ENCODE measurements around the gene ZBTB7B.
A peak's percentile ranks its signal among the peaks of the same experiment; 100 is the strongest.

The ZBTB7B gene

DNA sequence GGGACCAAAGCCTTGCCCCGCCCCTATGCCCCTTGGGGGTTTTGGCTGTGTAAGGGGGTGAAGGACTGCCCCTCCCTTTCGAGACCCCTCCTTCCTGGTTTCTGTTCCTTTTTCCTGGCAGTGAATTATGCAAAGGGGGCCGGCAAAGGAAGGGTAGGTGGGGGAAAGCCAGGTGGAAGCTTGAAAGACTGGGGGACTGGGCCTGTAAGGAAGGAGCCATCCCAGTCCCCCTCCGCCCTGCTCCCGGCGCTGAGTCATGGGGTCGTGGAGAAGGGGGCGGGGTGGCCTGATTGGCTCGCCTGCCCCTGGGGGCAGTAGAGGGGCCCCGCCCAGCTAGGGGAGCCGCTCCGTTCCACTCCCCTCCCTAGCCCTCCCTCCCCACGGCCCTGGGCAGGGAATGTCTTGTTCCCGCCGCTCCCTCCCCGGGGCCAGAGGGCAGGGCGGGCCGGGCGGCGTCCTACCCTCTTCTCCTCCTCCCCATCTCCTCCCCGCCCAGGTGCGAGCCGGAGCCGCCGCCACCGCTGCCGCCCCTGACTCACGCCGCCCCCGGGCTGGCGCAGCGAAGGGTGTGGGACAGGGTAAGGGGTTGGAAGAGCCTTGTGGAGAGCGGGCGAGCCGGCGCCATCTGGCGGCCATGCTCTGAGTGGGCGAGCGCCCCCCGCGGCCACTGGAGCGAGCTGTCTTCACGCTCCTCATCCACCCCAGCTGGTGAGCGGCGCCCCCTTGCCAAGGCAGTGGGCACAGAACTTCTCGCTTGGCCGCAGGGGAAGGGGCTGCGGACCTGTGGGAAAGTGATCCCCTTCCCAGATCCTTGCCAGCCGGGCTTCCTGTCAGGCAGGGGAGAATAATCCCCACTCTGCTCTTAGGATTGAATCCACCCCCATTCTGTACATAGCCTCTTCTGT is 14.7 kb downstream of the ZBTB7B start (continued):
- TF ChIP-seq PRDM10 (tag by site-specific recombination; IDR thresholded peaks at IDR 0.05): peak; percentile 91
- 0 out of 2 replicates have a peak, but pooled peaks have one; percentile 21 for TF ChIP-seq ZNF792 (tag by site-specific recombination; IDR thresholded peaks at IDR 0.05)
- no peak for TF ChIP-seq ZNF214 (tag by site-specific recombination; IDR thresholded peaks at IDR 0.05; ENCODE audit: borderline replicate concordance)
- TF ChIP-seq ZBTB10 (tag by site-specific recombination; IDR thresholded peaks at IDR 0.05): peak; percentile 95
- TF ChIP-seq KLF10 (tag by site-specific recombination; IDR thresholded peaks at IDR 0.05): peak; percentile 75
- no peak for TF ChIP-seq ZNF223 (tag by site-specific recombination; IDR thresholded peaks at IDR 0.05)
- TF ChIP-seq, protein P1, sequence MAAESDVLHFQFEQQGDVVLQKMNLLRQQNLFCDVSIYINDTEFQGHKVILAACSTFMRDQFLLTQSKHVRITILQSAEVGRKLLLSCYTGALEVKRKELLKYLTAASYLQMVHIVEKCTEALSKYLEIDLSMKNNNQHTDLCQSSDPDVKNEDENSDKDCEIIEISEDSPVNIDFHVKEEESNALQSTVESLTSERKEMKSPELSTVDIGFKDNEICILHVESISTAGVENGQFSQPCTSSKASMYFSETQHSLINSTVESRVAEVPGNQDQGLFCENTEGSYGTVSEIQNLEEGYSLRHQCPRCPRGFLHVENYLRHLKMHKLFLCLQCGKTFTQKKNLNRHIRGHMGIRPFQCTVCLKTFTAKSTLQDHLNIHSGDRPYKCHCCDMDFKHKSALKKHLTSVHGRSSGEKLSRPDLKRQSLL (tag by site-specific recombination; IDR thresholded peaks at IDR 0.05): peak; percentile 18
- TF ChIP-seq, protein P2, sequence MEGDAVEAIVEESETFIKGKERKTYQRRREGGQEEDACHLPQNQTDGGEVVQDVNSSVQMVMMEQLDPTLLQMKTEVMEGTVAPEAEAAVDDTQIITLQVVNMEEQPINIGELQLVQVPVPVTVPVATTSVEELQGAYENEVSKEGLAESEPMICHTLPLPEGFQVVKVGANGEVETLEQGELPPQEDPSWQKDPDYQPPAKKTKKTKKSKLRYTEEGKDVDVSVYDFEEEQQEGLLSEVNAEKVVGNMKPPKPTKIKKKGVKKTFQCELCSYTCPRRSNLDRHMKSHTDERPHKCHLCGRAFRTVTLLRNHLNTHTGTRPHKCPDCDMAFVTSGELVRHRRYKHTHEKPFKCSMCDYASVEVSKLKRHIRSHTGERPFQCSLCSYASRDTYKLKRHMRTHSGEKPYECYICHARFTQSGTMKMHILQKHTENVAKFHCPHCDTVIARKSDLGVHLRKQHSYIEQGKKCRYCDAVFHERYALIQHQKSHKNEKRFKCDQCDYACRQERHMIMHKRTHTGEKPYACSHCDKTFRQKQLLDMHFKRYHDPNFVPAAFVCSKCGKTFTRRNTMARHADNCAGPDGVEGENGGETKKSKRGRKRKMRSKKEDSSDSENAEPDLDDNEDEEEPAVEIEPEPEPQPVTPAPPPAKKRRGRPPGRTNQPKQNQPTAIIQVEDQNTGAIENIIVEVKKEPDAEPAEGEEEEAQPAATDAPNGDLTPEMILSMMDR (tag by site-specific recombination; IDR thresholded peaks at IDR 0.05): peak; percentile 100
- peak; percentile 98 for TF ChIP-seq ZFP37 (tag by site-specific recombination; IDR thresholded peaks at IDR 0.05)
- TF ChIP-seq, protein P3, sequence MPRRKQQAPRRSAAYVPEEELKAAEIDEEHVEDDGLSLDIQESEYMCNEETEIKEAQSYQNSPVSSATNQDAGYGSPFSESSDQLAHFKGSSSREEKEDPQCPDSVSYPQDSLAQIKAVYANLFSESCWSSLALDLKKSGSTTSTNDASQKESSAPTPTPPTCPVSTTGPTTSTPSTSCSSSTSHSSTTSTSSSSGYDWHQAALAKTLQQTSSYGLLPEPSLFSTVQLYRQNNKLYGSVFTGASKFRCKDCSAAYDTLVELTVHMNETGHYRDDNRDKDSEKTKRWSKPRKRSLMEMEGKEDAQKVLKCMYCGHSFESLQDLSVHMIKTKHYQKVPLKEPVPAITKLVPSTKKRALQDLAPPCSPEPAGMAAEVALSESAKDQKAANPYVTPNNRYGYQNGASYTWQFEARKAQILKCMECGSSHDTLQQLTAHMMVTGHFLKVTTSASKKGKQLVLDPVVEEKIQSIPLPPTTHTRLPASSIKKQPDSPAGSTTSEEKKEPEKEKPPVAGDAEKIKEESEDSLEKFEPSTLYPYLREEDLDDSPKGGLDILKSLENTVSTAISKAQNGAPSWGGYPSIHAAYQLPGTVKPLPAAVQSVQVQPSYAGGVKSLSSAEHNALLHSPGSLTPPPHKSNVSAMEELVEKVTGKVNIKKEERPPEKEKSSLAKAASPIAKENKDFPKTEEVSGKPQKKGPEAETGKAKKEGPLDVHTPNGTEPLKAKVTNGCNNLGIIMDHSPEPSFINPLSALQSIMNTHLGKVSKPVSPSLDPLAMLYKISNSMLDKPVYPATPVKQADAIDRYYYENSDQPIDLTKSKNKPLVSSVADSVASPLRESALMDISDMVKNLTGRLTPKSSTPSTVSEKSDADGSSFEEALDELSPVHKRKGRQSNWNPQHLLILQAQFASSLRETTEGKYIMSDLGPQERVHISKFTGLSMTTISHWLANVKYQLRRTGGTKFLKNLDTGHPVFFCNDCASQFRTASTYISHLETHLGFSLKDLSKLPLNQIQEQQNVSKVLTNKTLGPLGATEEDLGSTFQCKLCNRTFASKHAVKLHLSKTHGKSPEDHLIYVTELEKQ (tag by site-specific recombination; IDR thresholded peaks at IDR 0.05; ENCODE audit: borderline replicate concordance): 0 out of 2 replicates have a peak, but pooled peaks have one; percentile 5
- TF ChIP-seq ZNF324 (tag by site-specific recombination; IDR thresholded peaks at IDR 0.05): peak; percentile 90
- TF ChIP-seq SP7 (tag by site-specific recombination; IDR thresholded peaks at IDR 0.05): peak; percentile 96
- TF ChIP-seq ZNF610 (tag by site-specific recombination; IDR thresholded peaks at IDR 0.05; ENCODE audit: borderline replicate concordance): peak; percentile 98
- TF ChIP-seq ZNF366 (tag by site-specific recombination; conservative IDR thresholded peaks at IDR 0.05): peak; percentile 97
- peak; percentile 96 for TF ChIP-seq ZBTB8A (tag by site-specific recombination; IDR thresholded peaks at IDR 0.05)
- no peak for TF ChIP-seq ZNF16 (tag by site-specific recombination; IDR thresholded peaks at IDR 0.05; ENCODE audit: low read depth)
- TF ChIP-seq ZNF76 (tag by site-specific recombination; IDR thresholded peaks at IDR 0.05; ENCODE audit: borderline replicate concordance, low read depth): peak; percentile 68; the same call in 1 of the 2 replicates
- peak; percentile 93 for TF ChIP-seq ZNF561 (tag by site-specific recombination; IDR thresholded peaks at IDR 0.05; ENCODE audit: borderline replicate concordance)
- peak; percentile 100 for TF ChIP-seq ZNF341 (tag by site-specific recombination; IDR thresholded peaks at IDR 0.05; ENCODE audit: low read depth)
- TF ChIP-seq, protein P4, sequence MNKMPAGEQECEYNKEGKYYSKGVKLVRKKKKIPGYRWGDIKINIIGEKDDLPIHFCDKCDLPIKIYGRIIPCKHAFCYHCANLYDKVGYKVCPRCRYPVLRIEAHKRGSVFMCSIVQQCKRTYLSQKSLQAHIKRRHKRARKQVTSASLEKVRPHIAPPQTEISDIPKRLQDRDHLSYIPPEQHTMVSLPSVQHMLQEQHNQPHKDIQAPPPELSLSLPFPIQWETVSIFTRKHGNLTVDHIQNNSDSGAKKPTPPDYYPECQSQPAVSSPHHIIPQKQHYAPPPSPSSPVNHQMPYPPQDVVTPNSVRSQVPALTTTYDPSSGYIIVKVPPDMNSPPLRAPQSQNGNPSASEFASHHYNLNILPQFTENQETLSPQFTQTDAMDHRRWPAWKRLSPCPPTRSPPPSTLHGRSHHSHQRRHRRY (tag by site-specific recombination; IDR thresholded peaks at IDR 0.05): no peak
- TF ChIP-seq, protein P5, sequence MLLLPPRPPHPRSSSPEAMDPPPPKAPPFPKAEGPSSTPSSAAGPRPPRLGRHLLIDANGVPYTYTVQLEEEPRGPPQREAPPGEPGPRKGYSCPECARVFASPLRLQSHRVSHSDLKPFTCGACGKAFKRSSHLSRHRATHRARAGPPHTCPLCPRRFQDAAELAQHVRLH (tag by site-specific recombination; IDR thresholded peaks at IDR 0.05): peak; percentile 95
- TF ChIP-seq ZBTB17 (tag by site-specific recombination; IDR thresholded peaks at IDR 0.05): peak; percentile 95
- TF ChIP-seq GLIS1 (tag by site-specific recombination; IDR thresholded peaks at IDR 0.05): peak; percentile 93
- TF ChIP-seq ZNF830 (tag by site-specific recombination; IDR thresholded peaks at IDR 0.05; ENCODE audit: low read depth): no peak

Data from HEK293 (cell line).